GM23248 (cell line): ENCODE measurements around the gene PPP1R37.

Experiments
- EZH2 ChIP-seq: fragments of 200-600 bp; sonication (generic); IDR thresholded peaks from 2 replicates; pipeline ENCODE4 v1.6.1; 2018; ENCODE audit warnings: antibody characterized with exemption, mild to moderate bottlenecking; ENCODE audit not compliant: insufficient read depth, poor library complexity, severe bottlenecking
- EZH2phosphoT487 ChIP-seq: fragments of 200-600 bp; sonication (generic); IDR thresholded peaks from 2 replicates; pipeline ENCODE4 v1.6.1; 2018; ENCODE audit warnings: antibody characterized with exemption, moderate library complexity, mild to moderate bottlenecking, low read depth; ENCODE audit not compliant: insufficient read depth

GRCh38 chr19:45153339-45154063, 60.5 kb downstream of the PPP1R37 start:
- no peak for TF ChIP-seq EZH2
- no peak for TF ChIP-seq EZH2phosphoT487
